Lower leg skin (tissue), 4 donors: ENCODE measurements around the gene LRRC47. TPM values are rescaled to one million over a fixed set of nuclear protein-coding genes. Genes with fewer than 3 reads are reported as not detected.

Experiments
- DNase-seq, 2 donors: peaks; one replicate each; pipeline ENCODE4 v3.0.0-alpha.2; 2019; ENCODE audit warnings: low spot score in 2 of 2
- H3K4me3 ChIP-seq: fragments of 200-600 bp; sonication (generic); 2 replicates; pipeline ENCODE4 v1.5.1; 2017; ENCODE audit warnings: mild to moderate bottlenecking, low read depth; ENCODE audit not compliant: poor library complexity, severe bottlenecking
- CTCF ChIP-seq, 3 donors: fragments of 450-650 bp; IDR thresholded peaks; one replicate each; pipeline ENCODE4 v1.5.1; 2016; ENCODE audit warnings: antibody characterized with exemption in 3 of 3, mild to moderate bottlenecking in 3 of 3, moderate library complexity in 2 of 3
- POLR2A ChIP-seq, 2 donors: fragments of 450-650 bp; IDR thresholded peaks; one replicate each; pipeline ENCODE4 v1.6.1; 2016 to 2017; ENCODE audit warnings: antibody characterized with exemption in 2 of 2, mild to moderate bottlenecking in 1 of 2, moderate library complexity in 1 of 2
- WGBS, 2 donors: methylation state at CpG; one replicate each; pipeline ENCODE4 v1.1.5; 2018; 5-methylcytosine and 5-hydroxymethylcytosine counted together
- intact Hi-C: fragments of 100-400 bp; cut with DNase I; formaldehyde crosslinking; loops from one replicate; pipeline ENCODE4 v1.15.0; 2023; ENCODE audit warnings: low total_unique reads
- total RNA-seq, 4 donors: library from RNA; depleted of rRNA; stranded (reverse); fragments of >200 nt; gene quantifications; one replicate each; pipeline ENCODE4 v1.1.0, GENCODE V29; 2016

LRRC47 gene
- total RNA-seq, 4 donors from 2014 or later: 43.6 to 55.3 (median 49.7) TPM

DNA sequence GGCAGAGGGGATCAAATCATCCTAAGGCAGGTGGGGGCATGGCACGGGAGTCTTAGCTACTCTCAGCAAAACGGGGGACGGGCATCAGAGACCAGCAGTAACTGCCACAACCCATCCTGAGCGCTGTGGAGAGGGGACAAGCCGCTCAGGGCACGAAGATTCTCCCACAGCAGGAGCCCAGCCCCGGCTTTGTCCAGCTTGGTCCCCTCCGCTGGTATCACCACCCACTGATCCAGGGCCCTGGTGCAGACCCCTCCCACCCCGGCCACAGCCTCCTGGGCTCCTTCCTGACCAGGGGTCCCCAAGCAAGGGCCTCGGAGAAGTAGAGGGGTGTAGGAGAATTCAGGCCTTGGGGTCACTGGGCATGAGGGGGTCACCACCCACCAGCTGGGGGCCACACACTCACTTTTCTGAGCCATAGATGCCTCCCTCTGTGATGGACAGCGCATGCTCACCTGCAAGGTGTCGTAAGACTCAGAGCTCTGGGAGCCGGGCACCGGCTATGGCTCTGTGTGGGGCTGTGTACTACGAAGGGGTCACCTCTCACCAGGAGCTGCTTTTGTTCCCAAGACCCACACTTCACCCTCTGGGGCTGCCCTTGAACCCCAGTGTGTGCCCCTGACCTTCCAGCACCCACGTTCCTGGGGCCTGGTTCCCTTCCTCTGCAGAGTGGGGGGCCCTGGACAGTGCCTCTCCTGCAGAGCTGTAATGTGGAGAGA lies 26.1 kb downstream of the LRRC47 start:
- WGBS, 2 donors: 88 to 96% methylated on average over 15 of the region's 16 CpGs
- intact Hi-C loops: no loop called here
- no peak for DNase-seq
- H3K4me3 ChIP-seq: no peak overlapping the region
- no peak for TF ChIP-seq CTCF (IDR thresholded peaks at IDR 0.05)
- TF ChIP-seq POLR2A (IDR thresholded peaks at IDR 0.05): no peak

GRCh38 chr1:3768811-3769390 lies 27.4 kb downstream of the LRRC47 start:
- 89 to 94% methylated on average over 22 of the region's 22 CpGs for WGBS, 2 donors
- intact Hi-C loops: no loop called here
- DNase-seq: no peak
- TF ChIP-seq POLR2A (IDR thresholded peaks at IDR 0.05): no peak
- TF ChIP-seq CTCF (IDR thresholded peaks at IDR 0.05): no peak
- H3K4me3 ChIP-seq: no peak overlapping the region

DNA sequence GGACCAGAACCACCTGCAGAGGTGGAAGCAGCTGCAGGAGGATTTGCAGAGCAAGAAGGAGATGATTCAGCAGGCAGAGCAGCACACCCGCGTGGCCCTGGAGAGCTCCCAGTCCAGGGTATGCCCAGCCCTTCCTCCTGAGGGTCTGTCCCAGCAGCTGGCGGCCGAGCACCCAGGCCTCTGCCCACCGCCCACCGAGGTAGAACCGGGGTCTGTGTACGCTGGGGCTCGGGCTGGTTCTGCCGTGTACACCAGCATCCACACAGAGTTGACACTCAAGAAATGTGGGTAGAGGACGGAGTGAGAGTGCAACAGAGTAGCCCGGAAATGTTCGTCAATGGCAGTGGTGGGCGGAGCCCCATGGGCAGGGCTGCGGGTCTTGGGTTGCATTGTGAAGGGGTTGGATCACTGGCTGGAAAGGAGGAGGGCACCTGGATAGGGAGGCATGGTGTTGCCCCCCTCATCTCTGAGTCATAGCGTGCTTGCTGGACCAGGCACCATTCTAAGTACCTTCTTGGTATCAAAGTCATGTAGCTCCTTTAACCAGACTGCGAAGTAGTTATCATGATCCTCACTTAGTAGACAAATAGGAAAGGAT lies 28.9 kb downstream of the LRRC47 start:
- WGBS, 2 donors: 88% methylated on average over 17 of the region's 17 CpGs

GRCh38 chr1:3763351-3764125 lies 32.8 kb downstream of the LRRC47 start:
- intact Hi-C loops: no loop called here
- no peak for DNase-seq
- H3K4me3 ChIP-seq: no peak overlapping the region
- WGBS, 2 donors: 83 to 88% methylated on average over 27 to 31 of the region's 31 CpGs
- TF ChIP-seq CTCF (IDR thresholded peaks at IDR 0.05) (no peak), POLR2A (IDR thresholded peaks at IDR 0.05) (no peak)

More for the DNA sequence above, 28.9 kb downstream of the LRRC47 start:
- no peak overlapping the region for H3K4me3 ChIP-seq
- DNase-seq: no peak
- intact Hi-C loops: no loop called here
- TF ChIP-seq POLR2A (IDR thresholded peaks at IDR 0.05) (no peak), CTCF (IDR thresholded peaks at IDR 0.05) (no peak)

DNA sequence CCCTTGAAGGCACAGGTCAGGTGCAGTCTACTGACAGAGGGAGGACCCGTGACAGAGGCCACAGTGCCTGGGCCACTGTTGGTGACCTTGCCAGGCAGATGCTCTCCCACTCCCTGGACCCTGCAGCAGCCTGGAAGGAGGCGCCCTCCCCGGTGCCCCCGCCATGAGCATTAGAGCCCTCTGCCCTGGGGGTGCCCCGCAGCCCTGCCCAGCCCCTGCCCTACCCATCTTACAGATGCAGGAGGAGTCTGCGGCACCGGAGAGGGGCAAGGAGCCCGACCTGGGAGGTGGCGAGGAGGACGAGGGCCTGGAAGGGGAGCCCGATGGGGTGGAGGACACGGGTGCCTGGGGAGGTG lies 33.4 kb downstream of the LRRC47 start:
- TF ChIP-seq POLR2A (IDR thresholded peaks at IDR 0.05) (no peak), CTCF (IDR thresholded peaks at IDR 0.05) (no peak)
- H3K4me3 ChIP-seq: no peak overlapping the region
- 84 to 86% methylated on average over 11 of the region's 12 CpGs for WGBS, 2 donors
- no peak for DNase-seq
- intact Hi-C loops: no loop called here
